GM12878 (cell line): ENCODE results near the gene DNAJC3. TPM values are rescaled to one million over a fixed set of nuclear protein-coding genes. Genes with fewer than 3 reads are reported as not detected.

Experiments
- ATAC-seq: fragments of 200-7000 bp; cut with Tn5 transposase; 3 replicates; pipeline ENCODE4 v1.9.1; 2020; ENCODE audit warnings: mild to moderate bottlenecking, moderate library complexity
- BruUV-seq: library from RNA; stranded (reverse); fragments of 400-500 nt; replicated peaks from 2 replicates; lab custom pipeline; 2021; lab: Mats Ljungman, UMichigan
- CTCF ChIA-PET: fragments of 300-600 bp; sonication (Branson Sonifier 250); formaldehyde crosslinking; extraction: SDS; loops from one replicate; lab custom pipeline; 2021; ENCODE audit warnings: inconsistent platforms; lab: Yijun Ruan, JAX
- POLR2A ChIA-PET: fragments of 350-600 bp; formaldehyde crosslinking; extraction: SDS; loops from one replicate; lab custom pipeline; 2021; ENCODE audit warnings: inconsistent platforms; lab: Charles Lee
- RAD21 ChIA-PET: fragments of 300-600 bp; sonication (Branson Sonifier 250); formaldehyde crosslinking; loops from one replicate; lab custom pipeline; 2023; ENCODE audit warnings: antibody characterized with exemption; ENCODE audit not compliant: unreplicated experiment; lab: Charles Lee
- SMC1A ChIA-PET: fragments of 300-600 bp; sonication (Branson Sonifier 250); formaldehyde crosslinking; loops from one replicate; lab custom pipeline; 2023; ENCODE audit not compliant: unreplicated experiment, uncharacterized antibody; lab: Charles Lee
- DNase-seq: peaks from one replicate; pipeline ENCODE4 v3.0.0-alpha.2; 2011; ENCODE audit warnings: low read depth, low spot score
- FAIRE-seq: peaks from 3 replicates; lab custom pipeline; 2011; peaks lifted over from hg19 to GRCh38; lab: Jason Lieb, UNC
- H2AFZ ChIP-seq: 2 replicates; pipeline ENCODE4 v1.6.0; 2011; ENCODE audit warnings: low read depth, low read length, control low read depth; ENCODE audit not compliant: control insufficient read depth
- H3K27ac ChIP-seq: 2 replicates; pipeline ENCODE4 v1.5.1; 2011; ENCODE audit warnings: control low read depth; ENCODE audit not compliant: control insufficient read depth, insufficient read depth
- H3K27me3 ChIP-seq, 2 experiments: replicated peaks in 1 of 2; 2 replicates each; pipeline versions ENCODE4 v1.6.0 to v1.6.1; 2011; ENCODE audit warnings: low read length in 1 of 2; ENCODE audit not compliant: control insufficient read depth in 2 of 2, insufficient read depth in 2 of 2
- H3K36me3 ChIP-seq, 2 experiments: 2 replicates each; pipeline ENCODE4 v1.5.1; 2011; ENCODE audit warnings: low read length in 1 of 2; ENCODE audit not compliant: control insufficient read depth in 2 of 2, insufficient read depth in 2 of 2
- H3K4me1 ChIP-seq: 2 replicates; pipeline ENCODE4 v1.6.1; 2011; ENCODE audit warnings: mild to moderate bottlenecking, low read length, moderate library complexity, mixed read lengths; ENCODE audit not compliant: control insufficient read depth, insufficient read depth
- H3K4me2 ChIP-seq: 2 replicates; pipeline ENCODE4 v1.6.0; 2011; ENCODE audit warnings: control low read depth; ENCODE audit not compliant: control insufficient read depth, insufficient read depth
- H3K4me3 ChIP-seq: fragments of 200-600 bp; sonication (generic); 2 replicates; pipeline ENCODE4 v1.5.1; 2016
- H3K79me2 ChIP-seq: 2 replicates; pipeline ENCODE4 v1.6.0; 2011; ENCODE audit warnings: low read length; ENCODE audit not compliant: control insufficient read depth, insufficient read depth
- H3K9ac ChIP-seq: 2 replicates; pipeline ENCODE4 v1.8.0; 2011; ENCODE audit warnings: low read length, control low read depth, mixed read lengths; ENCODE audit not compliant: control insufficient read depth, insufficient read depth
- H3K9me3 ChIP-seq: replicated peaks from 3 replicates; pipeline ENCODE4 v1.5.1; 2011; ENCODE audit warnings: mild to moderate bottlenecking, low read length; ENCODE audit not compliant: control insufficient read depth, insufficient read depth
- H4K20me1 ChIP-seq: 2 replicates; pipeline ENCODE4 v1.6.0; 2011; ENCODE audit not compliant: control insufficient read depth, insufficient read depth
- IKZF2 ChIP-seq, 2 experiments: fragments of 450-650 bp; IDR thresholded peaks; 2 replicates each; pipeline ENCODE4 v1.6.1; 2017; ENCODE audit warnings: mild to moderate bottlenecking in 2 of 2, moderate library complexity in 2 of 2
- MEF2A ChIP-seq: IDR thresholded peaks from 2 replicates; pipeline ENCODE4 v1.6.1; 2011; ENCODE audit warnings: low read depth, mild to moderate bottlenecking, low read length, moderate library complexity; ENCODE audit not compliant: insufficient read depth
- MLLT1 ChIP-seq: fragments of 450-650 bp; IDR thresholded peaks from 2 replicates; pipeline ENCODE4 v1.6.1; 2016; ENCODE audit warnings: mild to moderate bottlenecking
- MTA2 ChIP-seq: fragments of 450-650 bp; IDR thresholded peaks from 2 replicates; pipeline ENCODE4 v1.6.1; 2016; ENCODE audit warnings: low read depth, mild to moderate bottlenecking, moderate library complexity
- MTA3 ChIP-seq: IDR thresholded peaks from 2 replicates; pipeline ENCODE4 v1.6.1; 2012; ENCODE audit warnings: low read length, inconsistent platforms, borderline replicate concordance
- POLR2A ChIP-seq: IDR thresholded peaks from 2 replicates; pipeline ENCODE4 v1.6.1; 2011; ENCODE audit warnings: low read depth, mild to moderate bottlenecking, low read length
- RFX5 ChIP-seq: IDR thresholded peaks from 2 replicates; pipeline ENCODE4 v1.6.1; 2011; ENCODE audit warnings: low read depth, low read length, improper control_type of control experiment
- SIX5 ChIP-seq: IDR thresholded peaks from 2 replicates; pipeline ENCODE4 v1.6.1; 2011; ENCODE audit warnings: mild to moderate bottlenecking, low read depth, low read length, moderate library complexity; ENCODE audit not compliant: severe bottlenecking
- SMAD1 ChIP-seq: fragments of 450-650 bp; IDR thresholded peaks from 2 replicates; pipeline ENCODE4 v1.6.1; 2018; ENCODE audit warnings: mild to moderate bottlenecking, low read depth; ENCODE audit not compliant: partially characterized antibody
- TAF1 ChIP-seq: IDR thresholded peaks from 2 replicates; pipeline ENCODE4 v1.6.1; 2011; ENCODE audit warnings: mild to moderate bottlenecking, low read depth, low read length, borderline replicate concordance
- TCF7 ChIP-seq: IDR thresholded peaks from 2 replicates; pipeline ENCODE4 v1.6.1; 2014; ENCODE audit warnings: antibody characterized with exemption, borderline replicate concordance
- ZSCAN29 ChIP-seq: fragments of 450-650 bp; IDR thresholded peaks from 2 replicates; pipeline ENCODE4 v1.6.1; 2017; ENCODE audit warnings: mild to moderate bottlenecking, moderate library complexity
- WGBS: methylation state at CpG from one replicate; pipeline ENCODE4 v1.1.6; 2016; ENCODE audit warnings: low lambda C conversion rate; ENCODE audit not compliant: insufficient replicate concordance, insufficient coverage; ENCODE audit errors: missing lambda C conversion rate; 5-methylcytosine and 5-hydroxymethylcytosine counted together
- in situ Hi-C: fragments of 300-500 bp; cut with MboI; formaldehyde crosslinking; loops from 9 replicates; pipeline ENCODE4 v1.14.3; 2018; ENCODE audit warnings: mixed read lengths
- intact Hi-C: fragments of 100-400 bp; cut with micrococcal nuclease; formaldehyde crosslinking; loops from one replicate; pipeline ENCODE4 v1.14.2; 2022; ENCODE audit not compliant: unreplicated experiment
- polyA plus RNA-seq, 11 experiments: library from polyadenylated mRNA; depleted of rRNA in 4 of 11; unstranded in 6 of 11; stranded (reverse) in 5 of 11; fragments of >200 nt; fragmentation: Nextera tagmentation in 4 of 11; fragmentation: Illumina TruSeq in 1 of 11; extraction: Ambion mirVana in 4 of 11; extraction: Trizol in 1 of 11; gene quantifications; 1 replicate in 1 of 11; 2 replicates in 10 of 11; pipeline versions ENCODE4 v1.2.1 to v1.2.3, GENCODE V29; 2011 to 2016; ENCODE audit warnings: inconsistent platforms in 2 of 11, missing spikeins in 2 of 11, low read depth in 1 of 11
- total RNA-seq, 4 experiments: library from RNA; depleted of rRNA in 3 of 4; stranded (reverse); fragments of >200 nt in 3 of 4; fragmentation: Illumina TruSeq in 1 of 4; extraction: Trizol in 1 of 4; gene quantifications; 2 replicates each; pipeline versions ENCODE4 v1.2.1 to v1.2.3, GENCODE V29; 2013 to 2021
- TF ChIP-seq, protein P1 (sequence below): IDR thresholded peaks from 2 replicates; pipeline ENCODE4 v1.6.1; 2012; ENCODE audit warnings: improper control_type of control experiment, low read depth, low read length; ENCODE audit not compliant: insufficient replicate concordance
- TF ChIP-seq, protein P2 (sequence below): fragments of 450-650 bp; IDR thresholded peaks from 2 replicates; pipeline ENCODE4 v1.6.1; 2017; ENCODE audit warnings: borderline replicate concordance

Gene DNAJC3
- total and polyA plus RNA-seq, 10 of the 15 experiments (the other 5 are each of a cell fraction or from before 2014, with no cell fraction given): 9.3 to 37.4 (median 19.0) TPM

GRCh38 chr13:95676105-95676761, 706 bp upstream of the DNAJC3 start (continued):
- TF ChIP-seq MLLT1 (peak; percentile 57), SMAD1 (peak; percentile 43), MTA3 (no peak)

DNA sequence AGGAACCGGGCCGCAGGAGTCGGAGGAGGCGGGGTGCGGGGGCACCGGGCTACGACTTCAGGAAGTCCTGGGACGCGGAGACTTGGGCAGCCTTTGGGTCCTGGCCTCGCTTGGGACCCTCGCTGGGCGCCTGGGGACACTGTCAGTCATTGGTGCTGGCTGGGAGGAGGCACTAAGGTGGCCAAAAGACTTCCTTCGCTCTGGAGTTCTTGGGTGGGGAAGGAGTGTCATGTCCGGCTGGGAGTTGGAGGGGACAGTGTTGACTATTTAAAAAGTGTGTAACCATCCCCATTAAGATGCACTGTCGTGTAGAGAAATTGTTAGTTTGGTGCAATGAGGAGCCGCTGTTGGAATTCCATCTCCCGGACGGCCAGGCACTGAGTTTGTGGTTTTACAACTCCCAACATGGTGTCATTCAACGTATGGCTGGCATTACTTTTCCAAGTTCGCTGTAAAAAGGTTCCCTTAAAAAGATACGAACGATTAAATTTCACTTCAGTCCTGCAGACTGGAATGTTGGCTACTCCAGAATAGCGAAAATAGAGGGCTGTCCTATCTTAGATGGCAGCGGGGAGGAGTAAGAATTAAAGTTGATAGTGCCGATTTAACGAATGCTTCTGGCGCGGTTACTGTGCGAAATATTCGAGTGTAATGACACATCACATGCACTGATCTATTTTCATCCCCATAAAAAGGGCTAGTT, 776 bp downstream of the DNAJC3 start:
- ChIA-PET POLR2A (no interaction called here), SMC1A (no interaction called here), CTCF (interaction anchor here (1.5 kb wide), 1 partner anchor 141 kb away, joined by 3 read pairs; no protein-coding TSS in a partner anchor), RAD21 (no interaction called here)
- WGBS: under 1% methylated on average over 30 of the region's 30 CpGs
- Histone ChIP-seq H3K36me3 (peaks cover 0 to 3% of the 10 kb centered on the region in 2 experiments; a peak in 1 of 4 replicates), H3K4me3 (peak overlapping the region; percentile 94), H3K27ac (peak overlapping the region; percentile 90), H3K9ac (peak overlapping the region; percentile 97), H3K9me3 (no peaks in the 10 kb centered on the region), H3K4me1 (no peaks in the 10 kb centered on the region), H3K79me2 (peaks cover 71% of the 10 kb centered on the region), H3K27me3 (no peaks in the 10 kb centered on the region), H2AFZ (peak overlapping the region; percentile 88), H4K20me1 (no peaks in the 10 kb centered on the region), H3K4me2 (peak overlapping the region; percentile 85)
- TSS peak; percentile 60 for BruUV-seq
- intact Hi-C loops (loop anchor here (5.0 kb wide), 2 partner anchors 155 to 1755 kb away; partner anchors contain the start of gene RAP2A), in situ Hi-C loops (loop anchor here (25.0 kb wide), 1 partner anchor 1760 kb away; the partner anchor contains the start of gene RAP2A)
- no peak for DNase-seq
- no peak for FAIRE-seq
- no peak; the same call in 1 of the 3 replicates for ATAC-seq
- TF ChIP-seq TCF7 (no peak), ZSCAN29 (no peak), MTA2 (no peak), SIX5 (no peak), TAF1 (no peak), RFX5 (no peak), IKZF2 (IDR thresholded peaks at IDR 0.05) (peak; percentile 37 to 38; a peak in 1 of 4 replicates), MEF2A (no peak), POLR2A (no peak)
- TF ChIP-seq, protein P1, sequence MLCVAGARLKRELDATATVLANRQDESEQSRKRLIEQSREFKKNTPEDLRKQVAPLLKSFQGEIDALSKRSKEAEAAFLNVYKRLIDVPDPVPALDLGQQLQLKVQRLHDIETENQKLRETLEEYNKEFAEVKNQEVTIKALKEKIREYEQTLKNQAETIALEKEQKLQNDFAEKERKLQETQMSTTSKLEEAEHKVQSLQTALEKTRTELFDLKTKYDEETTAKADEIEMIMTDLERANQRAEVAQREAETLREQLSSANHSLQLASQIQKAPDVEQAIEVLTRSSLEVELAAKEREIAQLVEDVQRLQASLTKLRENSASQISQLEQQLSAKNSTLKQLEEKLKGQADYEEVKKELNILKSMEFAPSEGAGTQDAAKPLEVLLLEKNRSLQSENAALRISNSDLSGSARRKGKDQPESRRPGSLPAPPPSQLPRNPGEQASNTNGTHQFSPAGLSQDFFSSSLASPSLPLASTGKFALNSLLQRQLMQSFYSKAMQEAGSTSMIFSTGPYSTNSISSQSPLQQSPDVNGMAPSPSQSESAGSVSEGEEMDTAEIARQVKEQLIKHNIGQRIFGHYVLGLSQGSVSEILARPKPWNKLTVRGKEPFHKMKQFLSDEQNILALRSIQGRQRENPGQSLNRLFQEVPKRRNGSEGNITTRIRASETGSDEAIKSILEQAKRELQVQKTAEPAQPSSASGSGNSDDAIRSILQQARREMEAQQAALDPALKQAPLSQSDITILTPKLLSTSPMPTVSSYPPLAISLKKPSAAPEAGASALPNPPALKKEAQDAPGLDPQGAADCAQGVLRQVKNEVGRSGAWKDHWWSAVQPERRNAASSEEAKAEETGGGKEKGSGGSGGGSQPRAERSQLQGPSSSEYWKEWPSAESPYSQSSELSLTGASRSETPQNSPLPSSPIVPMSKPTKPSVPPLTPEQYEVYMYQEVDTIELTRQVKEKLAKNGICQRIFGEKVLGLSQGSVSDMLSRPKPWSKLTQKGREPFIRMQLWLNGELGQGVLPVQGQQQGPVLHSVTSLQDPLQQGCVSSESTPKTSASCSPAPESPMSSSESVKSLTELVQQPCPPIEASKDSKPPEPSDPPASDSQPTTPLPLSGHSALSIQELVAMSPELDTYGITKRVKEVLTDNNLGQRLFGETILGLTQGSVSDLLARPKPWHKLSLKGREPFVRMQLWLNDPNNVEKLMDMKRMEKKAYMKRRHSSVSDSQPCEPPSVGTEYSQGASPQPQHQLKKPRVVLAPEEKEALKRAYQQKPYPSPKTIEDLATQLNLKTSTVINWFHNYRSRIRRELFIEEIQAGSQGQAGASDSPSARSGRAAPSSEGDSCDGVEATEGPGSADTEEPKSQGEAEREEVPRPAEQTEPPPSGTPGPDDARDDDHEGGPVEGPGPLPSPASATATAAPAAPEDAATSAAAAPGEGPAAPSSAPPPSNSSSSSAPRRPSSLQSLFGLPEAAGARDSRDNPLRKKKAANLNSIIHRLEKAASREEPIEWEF: no peak
- TF ChIP-seq, protein P2, sequence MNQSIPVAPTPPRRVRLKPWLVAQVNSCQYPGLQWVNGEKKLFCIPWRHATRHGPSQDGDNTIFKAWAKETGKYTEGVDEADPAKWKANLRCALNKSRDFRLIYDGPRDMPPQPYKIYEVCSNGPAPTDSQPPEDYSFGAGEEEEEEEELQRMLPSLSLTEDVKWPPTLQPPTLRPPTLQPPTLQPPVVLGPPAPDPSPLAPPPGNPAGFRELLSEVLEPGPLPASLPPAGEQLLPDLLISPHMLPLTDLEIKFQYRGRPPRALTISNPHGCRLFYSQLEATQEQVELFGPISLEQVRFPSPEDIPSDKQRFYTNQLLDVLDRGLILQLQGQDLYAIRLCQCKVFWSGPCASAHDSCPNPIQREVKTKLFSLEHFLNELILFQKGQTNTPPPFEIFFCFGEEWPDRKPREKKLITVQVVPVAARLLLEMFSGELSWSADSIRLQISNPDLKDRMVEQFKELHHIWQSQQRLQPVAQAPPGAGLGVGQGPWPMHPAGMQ: no peak
